PC-3 (cell line): ENCODE measurements around the gene MAB21L2.

Experiments
- EZH2 ChIP-seq: fragments of 300-600 bp; sonication (generic); IDR thresholded peaks from one replicate; pipeline ENCODE4 v1.6.1; 2017; ENCODE audit warnings: antibody characterized with exemption, mild to moderate bottlenecking, low read length; ENCODE audit not compliant: unreplicated experiment
- EZH2phosphoT487 ChIP-seq: fragments of 300-600 bp; sonication (generic); IDR thresholded peaks from 2 replicates; pipeline ENCODE4 v1.6.1; 2018; ENCODE audit warnings: mild to moderate bottlenecking, antibody characterized with exemption, low read length, borderline replicate concordance
- TF ChIP-seq, protein P1 (sequence below): fragments of 300-600 bp; sonication (generic); conservative IDR thresholded peaks from 2 replicates; pipeline ENCODE4 v1.5.1; 2017; ENCODE audit warnings: antibody characterized with exemption, low read depth, mild to moderate bottlenecking, low read length

DNA sequence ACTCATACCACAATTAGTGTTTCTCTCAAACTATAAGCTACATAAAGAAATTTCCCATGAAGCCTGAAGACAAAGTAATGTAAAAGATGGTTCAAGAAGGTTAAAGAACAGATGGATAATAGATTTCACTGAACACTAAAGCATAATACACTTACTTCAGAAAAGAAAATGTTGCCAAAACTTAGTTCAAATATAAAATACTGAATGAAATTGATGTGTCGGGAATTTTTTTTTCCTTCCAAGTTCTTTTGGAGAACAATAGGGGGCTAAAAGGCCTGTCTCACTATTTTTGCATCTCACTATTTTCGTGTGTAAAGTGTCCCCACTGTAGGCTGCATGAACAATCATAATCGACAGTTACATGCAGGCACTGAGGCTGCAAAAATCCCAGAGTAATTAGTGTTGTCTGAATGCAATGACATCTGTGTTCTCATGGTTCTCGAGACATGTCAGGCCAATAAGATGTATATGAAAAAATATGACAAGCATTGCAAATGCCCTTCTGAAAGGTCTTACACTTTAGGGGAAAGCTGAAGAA, 11.9 kb upstream of the MAB21L2 start:
- TF ChIP-seq, protein P1, sequence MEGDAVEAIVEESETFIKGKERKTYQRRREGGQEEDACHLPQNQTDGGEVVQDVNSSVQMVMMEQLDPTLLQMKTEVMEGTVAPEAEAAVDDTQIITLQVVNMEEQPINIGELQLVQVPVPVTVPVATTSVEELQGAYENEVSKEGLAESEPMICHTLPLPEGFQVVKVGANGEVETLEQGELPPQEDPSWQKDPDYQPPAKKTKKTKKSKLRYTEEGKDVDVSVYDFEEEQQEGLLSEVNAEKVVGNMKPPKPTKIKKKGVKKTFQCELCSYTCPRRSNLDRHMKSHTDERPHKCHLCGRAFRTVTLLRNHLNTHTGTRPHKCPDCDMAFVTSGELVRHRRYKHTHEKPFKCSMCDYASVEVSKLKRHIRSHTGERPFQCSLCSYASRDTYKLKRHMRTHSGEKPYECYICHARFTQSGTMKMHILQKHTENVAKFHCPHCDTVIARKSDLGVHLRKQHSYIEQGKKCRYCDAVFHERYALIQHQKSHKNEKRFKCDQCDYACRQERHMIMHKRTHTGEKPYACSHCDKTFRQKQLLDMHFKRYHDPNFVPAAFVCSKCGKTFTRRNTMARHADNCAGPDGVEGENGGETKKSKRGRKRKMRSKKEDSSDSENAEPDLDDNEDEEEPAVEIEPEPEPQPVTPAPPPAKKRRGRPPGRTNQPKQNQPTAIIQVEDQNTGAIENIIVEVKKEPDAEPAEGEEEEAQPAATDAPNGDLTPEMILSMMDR: no peak
- no peak for TF ChIP-seq EZH2
- TF ChIP-seq EZH2phosphoT487: no peak
